GM21423 (cell line): ENCODE measurements around the gene PRDM12.

ENCODE experiments used
- ATAC-seq: cut with Tn5 transposase; IDR thresholded peaks from one replicate; pipeline ENCODE4 v1.9.1; 2021; ENCODE audit warnings: mild to moderate bottlenecking, moderate library complexity; ENCODE audit not compliant: unreplicated experiment

PRDM12 gene

DNA sequence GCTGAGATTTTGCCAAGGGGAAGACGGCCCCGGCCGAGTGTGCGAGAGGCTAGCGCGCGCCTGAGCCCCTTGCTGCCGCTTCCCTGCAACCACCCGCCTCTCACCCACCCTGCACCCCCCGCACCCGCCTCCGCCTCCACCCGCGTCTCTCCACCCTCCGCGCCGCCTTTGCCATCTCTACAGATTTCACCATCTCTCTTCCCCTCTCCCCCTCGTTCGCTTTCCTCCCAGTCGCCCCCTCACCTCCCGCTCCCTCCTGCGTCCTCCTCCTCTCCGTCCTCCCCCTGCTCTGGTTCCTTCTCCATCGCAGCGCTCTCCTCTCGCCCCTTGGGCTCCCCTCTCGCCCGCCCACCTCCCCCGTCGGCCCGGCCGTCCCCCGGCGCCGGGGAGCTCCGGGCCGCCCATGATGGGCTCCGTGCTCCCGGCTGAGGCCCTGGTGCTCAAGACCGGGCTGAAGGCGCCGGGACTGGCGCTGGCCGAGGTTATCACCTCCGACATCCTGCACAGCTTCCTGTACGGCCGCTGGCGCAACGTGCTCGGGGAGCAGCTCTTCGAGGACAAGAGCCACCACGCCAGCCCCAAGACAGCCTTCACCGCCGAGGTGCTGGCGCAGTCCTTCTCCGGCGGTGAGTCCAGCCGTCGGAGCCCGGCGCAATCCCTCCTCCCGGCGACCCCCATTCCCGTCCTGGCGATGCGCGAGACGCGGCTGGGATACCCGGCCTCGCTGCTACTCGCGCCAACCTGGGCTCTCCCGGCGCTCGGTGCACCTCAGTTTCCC lies at the start of gene PRDM12:
PRDM12 (plus strand) TSS at position 344 of the 778 bp plus-strand sequence; CDS start at position 404, 60 bp downstream.
- ATAC-seq, result no peak

DNA sequence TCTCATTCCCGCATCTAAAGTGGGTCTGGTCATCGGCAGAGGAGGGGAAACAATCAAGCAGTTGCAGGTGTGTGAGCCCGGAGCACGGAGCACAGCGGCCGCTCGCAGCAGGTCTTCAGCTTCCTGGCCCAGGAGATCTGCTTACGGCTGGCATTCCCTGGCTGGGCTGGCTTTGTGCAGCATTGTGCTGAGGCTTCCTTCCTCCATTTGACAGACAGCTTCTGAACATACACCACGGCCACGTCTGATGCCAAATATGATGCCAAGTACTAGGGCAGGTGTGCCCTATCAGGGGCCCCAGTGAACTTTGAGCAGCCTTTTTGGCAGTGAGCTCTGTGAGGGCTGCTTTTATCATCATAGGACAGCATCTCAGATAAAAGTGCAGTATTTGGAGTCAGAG lies 47.9 kb upstream of the PRDM12 start:
- ATAC-seq, result no peak

DNA sequence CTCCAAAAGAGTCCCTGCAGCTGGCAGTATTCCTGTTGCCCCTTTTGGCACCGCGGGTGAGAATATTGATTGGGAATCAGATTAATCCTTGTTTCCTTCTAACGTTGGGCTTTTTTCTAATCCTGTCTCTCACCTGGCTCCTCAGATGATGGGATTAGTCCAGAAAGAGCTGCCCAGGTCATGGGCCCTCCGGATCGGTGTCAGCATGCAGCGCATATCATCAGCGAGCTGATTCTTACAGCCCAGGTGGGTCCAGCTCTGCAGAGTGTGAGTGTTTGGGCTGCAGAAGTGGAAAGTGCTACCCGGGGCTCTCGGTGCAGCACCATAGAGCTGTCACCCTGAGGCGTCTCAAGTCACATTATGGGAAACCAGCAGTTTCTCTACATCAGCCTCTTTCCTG lies 40.9 kb upstream of the PRDM12 start:
- ATAC-seq, result no peak

DNA sequence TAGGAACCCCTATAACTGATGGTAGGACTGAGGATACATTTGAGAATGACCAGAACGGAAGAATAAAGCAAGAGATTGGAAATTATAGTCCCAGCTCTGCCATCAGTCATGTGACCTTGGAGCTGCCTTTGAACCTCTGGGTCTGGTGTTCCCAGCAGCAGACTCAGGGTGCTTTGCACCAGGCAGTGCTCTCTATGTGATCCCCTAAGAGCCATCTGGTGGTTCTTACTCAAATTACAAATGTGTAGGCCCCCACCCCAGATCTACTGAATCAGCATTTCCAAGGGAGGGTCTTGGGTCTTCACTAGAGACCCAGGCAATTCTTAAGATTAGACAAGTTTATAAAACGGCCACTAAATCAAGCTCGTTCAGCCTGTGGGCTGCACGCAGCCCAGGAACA lies 40.2 kb upstream of the PRDM12 start:
- ATAC-seq, result no peak

DNA sequence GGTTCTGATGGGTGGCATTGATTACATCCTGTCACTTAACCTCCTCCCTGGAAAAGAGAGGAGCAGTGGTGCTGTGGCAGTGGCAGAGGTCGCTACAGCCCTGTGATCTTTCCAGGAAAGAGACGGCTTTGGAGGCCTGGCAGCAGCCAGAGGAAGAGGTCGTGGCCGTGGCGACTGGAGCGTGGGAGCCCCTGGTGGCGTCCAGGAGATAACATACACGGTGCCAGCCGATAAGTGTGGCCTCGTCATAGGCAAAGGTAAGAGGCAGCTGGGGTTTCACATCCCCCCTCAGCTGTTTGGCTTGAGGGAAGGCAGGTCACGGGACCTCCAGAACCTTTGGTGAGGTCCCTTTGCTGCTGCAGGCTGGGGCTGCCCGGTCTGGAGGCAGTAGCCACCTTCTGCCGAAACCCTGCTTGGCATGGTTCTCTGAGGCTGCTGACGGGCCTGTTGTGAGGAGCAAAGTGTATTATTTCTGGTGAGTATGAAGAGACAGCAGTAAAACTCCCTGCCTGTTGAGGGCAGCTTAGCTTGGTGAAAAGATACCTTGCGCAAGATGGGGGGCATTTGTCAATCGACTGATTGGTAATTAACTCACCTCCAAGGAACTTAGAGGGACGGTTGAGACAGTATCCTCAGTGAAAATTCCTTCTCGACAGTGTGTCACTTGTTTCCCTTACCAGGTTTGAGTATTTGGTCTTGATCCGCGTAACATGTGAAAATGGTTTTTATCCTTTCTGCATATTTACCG lies 38.0 kb upstream of the PRDM12 start:
- no peak for ATAC-seq

DNA sequence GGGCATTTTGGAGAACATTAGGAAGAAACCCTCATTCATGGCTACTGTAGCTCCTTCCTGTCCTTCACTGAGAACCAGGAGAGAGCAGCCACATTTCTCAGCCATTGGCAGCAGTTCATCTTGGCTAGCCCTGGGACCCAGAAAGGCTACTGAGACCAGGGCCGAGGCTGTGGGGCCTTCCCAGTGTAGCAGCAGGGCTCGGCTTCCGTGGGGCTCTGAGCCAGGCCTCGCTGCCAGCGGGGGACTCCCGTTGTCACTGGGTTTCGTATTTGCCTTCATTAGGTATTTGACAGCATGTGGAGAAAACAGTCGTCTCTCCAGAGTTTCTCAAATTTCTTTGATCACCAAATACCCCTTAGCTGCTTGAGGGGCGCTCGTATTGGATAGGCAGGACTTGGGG lies 37.3 kb upstream of the PRDM12 start:
- ATAC-seq, result no peak

DNA sequence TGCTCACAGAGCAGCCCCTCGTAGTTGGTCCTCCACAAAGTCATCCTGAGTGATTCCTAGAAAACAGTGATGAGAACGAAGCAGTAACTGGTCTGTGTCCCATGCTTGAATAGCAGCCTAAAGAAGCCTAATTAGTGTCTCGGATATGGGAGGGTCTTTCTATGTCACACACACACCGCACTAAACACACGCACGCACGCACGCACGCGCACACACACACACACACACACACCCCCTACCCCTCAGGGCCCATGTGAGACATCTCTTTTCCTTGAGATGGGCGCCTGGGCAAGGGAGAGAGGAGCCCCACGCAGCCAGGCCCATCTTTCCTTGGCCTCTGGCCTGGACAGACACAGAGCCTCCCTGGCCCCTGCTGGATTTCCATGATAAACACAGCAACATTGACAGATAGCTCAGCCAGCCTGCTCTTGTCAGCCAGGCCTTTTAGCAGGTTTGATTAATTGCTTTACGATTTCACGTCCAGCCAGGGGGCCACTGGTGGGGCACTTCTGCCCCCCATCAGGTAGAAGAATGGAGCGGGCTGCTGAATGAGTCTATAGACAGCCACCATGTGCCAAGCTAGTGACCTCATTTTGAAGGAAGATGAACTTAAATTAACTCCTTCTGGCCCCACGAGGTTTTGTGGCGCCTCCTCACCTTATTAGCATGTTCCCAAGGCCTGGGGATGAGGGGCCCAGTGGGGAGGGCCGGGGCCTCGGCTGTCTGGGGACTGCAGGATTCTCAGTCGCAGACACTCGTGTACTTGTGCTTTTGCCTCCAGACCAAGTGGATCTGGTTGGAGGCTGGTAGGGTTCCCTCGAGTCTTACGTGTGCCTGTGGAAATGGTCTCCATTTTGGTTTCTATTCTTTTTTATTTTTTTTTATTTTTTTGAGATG lies 36.2 kb upstream of the PRDM12 start:
- ATAC-seq, result no peak

DNA sequence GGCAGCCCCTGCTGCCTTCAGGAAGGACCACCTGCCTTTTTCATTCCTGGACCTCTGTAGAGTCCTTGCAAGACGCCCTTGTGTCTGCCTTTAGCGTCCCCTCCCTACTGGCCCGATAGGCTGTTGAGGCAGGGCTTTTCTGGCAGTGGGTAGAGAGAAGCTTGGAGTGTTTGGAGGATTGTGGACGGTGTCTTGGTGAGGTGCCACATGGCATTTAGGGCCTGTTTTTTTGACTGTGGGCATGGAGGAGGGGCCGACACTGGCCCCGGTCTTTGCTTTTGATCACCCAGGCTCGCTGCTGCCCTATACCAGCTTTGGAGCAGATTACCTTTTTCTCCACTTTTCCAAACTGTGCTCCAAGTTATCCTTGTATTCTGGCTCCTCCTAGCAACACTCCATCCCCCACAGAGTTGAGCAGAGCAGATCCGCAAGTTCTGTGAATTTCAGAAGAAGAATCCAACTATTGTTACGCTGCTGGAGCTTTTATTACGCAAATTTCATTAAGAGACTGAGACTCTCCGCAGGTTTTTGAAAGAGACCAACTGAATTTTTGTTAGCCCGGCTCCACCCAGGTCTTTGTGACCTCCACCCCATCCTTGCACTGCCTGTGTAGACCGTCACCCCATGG lies 34.8 kb upstream of the PRDM12 start:
- no peak for ATAC-seq

DNA sequence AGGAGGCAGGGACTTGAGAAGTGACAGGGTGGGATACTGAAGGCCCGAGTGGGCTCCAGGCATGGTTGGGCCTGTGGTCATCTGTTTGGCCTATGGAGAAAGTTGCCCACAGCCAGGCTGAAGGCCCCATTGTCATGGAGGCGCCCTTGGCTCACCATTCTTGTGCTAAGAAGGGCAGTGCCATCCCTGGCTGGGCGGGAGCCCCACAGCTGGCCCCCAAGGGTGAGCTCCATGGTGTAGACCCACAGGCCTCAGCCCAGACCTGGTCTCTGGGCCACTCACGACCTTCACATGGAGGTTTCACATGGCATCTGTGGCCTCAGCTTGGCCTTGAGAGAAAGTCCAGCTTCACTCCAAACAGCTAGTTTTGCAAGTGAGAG lies 34.3 kb upstream of the PRDM12 start:
- no peak for ATAC-seq

DNA sequence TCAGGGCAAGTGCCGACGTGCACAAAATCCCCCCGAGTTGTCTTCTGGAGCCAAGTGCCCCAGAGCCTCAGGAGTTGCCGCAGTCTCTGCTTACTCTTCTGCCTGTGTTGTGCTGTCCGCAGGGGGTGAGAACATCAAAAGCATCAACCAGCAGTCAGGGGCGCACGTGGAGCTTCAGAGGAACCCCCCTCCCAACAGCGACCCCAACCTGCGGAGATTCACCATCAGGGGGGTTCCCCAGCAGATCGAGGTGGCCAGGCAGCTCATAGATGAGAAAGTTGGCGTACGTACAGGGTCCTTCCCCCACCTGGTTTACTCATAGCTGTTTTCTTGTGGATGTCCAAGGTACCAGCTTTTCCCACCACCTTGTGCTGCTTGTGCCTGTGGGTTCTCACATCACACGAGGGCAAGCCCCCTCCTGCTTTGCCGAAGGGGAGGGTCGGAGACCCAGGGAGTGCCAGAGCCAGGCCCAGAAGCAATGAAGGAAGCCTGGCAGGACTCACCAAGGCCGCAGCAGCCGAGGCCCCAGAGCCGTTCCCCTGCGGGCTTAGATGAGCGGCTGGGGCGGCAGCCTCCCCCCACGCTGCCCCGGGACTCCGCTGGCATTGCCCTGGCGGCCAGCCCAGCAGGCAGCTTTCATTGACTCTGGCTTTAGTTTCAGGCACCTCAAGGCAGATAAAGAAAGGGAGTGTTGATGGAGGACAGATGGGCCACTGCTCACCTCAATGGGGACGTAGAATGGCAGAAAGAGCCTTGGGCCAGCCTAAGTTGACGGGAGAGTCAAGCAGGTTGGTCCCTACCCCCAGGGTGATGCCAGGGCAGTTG lies 33.7 kb upstream of the PRDM12 start:
- no peak for ATAC-seq

DNA sequence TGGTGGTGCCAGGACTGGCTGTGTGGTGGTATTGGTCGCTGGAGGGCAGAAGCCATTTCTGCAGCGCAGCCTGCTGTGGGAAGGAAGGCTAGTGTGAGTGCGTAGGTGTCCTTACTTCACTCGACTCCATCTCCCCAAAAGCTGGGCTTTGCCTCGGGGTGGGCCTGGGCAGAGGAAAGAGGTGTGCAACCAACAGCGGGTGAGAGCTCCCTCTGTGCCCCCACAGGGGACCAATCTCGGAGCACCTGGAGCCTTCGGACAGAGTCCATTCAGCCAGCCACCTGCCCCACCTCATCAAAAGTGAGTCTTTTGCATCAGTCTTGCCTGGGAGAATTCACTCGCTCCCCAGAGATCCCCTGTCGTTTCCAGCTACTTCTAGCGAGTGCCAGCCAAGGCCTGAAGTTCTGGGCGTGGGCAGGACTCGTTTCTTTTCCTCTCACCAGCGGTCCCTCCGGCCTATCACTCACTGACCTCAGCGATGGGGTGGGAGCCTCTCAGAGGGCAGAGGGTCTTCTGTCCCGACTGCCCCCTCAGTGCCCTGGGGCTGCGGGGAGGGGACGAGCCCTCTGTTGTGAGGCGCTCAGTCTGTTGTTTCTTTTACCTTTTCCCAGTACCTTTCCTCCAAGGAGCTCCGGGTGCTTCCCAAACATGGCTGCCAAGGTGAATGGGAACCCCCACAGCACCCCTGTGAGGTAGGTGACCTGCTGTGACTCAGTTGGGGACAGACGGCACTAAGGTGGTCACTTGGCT lies 32.9 kb upstream of the PRDM12 start:
- ATAC-seq, result no peak

DNA sequence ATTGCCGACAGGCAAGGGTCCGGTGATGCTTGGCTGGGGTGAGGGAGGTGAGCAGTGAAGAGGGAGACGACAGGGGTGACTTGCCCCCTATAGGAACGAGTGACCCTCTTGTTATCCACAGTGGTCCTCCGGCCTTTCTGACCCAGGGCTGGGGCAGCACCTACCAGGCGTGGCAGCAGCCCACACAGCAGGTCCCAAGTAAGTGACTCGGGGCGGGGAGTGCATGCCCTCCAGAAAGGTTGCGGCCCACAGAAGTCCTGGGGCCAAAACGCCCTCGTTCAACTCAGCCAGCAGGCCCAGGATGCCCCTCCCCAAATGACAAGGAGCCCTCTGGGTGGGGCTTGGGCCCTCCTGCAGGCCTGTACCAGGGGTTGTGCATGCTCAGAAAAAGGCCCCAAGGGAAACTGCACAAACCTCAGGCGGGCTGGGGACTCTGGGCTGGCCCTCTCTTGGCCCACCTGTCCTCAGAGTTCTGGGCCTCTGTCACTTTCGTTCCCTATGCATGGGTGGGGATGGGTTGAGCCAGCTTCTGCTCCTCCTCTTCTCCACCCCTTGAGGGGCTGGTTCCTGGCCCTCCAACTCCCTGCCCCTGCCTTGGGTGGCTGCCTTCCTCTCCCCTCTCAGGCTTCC lies 32.2 kb upstream of the PRDM12 start:
- ATAC-seq, result no peak

DNA sequence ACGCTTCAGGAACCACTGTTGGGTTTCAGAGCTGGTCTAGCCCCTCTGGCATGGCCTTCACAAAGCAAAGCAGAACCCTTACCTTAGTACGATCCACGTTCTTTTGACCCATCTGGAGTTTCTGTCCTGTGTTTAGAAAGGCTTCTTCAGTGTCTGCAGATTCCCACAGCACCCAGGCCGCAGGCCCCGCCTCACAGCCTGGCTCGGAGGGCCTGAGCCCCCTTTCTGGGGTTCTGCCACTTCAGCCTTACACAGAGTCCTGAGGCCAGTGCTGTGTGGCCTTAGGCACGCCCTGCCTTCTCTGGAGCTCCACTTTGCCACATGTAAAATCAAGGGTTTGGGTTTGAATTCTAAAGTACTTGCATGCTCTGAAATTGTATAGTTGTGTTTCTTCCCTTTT lies 31.6 kb upstream of the PRDM12 start:
- no peak for ATAC-seq

DNA sequence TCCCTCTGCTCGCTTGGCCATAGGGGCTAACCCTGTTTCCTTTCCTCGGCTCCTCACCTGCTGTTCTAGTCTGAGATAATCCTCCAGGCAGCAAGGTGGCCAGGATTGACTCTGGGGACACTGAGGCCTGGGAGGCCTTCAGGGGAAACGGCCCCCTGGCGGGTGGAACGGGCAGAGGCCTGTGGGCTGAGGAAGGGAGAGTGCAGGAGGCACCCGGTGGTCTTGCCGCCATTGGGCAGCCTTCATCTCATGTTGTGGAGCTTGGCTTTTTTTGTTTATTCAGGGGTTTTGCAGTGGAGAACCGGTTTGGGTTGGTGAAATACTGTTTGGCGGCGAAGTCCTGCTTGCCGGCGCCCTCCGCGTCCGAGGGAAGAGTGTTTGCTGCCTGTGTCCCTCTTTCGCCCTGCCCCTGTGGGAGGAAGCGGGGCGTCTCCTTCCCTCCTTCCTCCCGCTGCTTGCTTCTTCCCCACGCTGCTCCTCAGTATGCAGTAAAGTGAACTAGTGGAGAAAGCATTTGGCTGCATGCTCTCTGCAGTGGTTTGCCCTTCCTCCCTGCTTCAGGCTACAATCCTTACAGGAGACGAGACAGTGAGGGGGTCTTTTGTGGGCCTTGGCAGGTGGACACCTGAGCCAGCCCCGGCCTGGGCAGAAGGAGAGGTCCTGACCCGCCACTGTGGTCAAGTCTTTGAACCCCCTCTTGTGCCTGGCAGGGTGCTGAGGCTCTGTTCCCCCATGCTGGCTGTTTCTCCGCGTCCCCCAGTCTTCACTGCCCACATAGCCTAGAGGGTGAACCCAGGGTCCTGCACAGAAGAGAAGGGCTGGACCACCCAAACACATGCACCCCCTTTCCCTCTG lies 30.8 kb upstream of the PRDM12 start:
- ATAC-seq, result no peak

DNA sequence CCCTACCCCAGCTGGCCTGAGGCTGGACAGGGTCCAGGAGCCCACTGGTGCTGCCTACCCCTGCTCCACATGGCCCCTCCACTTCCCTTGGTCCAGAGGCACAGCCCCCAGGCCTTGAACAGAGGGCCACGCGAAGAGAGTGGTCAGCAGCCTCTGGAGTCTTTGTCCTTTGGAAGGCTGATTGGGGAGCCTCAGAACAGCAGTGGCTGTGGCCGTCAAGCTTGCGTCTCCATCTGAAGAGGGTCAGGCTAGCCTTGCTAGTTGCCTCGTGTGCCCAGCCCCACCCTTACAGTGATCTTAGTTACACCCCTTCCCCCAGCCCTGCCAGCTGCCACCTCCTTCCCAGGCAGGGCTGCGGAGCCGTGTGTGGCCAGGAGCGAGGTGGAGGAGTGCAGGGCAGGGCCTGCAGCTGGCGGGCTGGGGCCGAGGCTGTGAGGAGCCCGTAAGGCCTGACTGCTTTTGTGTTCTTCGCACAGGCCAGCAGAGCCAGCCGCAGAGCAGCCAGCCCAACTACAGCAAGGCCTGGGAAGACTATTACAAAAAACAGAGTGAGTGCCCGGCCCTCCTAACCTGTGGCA lies 30.1 kb upstream of the PRDM12 start:
- no peak for ATAC-seq

DNA sequence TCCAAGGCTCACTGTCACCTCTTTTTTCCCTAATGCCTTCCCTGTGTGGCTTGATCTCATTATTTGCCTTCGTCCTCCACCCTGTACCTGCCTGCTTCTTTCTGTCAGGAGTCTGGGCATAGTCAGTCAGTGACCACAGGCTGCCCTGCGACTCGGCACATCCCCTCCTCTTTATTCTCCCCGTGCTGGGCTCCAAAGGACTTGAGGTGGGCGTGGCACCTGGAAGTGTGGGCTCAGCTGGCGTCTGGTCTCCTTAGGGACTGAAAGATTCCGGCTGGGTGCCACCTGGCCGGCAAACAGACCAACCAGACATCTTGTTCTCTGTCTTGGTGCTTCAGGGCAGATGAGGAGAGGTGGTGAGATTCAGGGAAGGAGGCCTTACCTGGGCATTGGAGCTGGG lies 29.6 kb upstream of the PRDM12 start:
- ATAC-seq, result no peak

DNA sequence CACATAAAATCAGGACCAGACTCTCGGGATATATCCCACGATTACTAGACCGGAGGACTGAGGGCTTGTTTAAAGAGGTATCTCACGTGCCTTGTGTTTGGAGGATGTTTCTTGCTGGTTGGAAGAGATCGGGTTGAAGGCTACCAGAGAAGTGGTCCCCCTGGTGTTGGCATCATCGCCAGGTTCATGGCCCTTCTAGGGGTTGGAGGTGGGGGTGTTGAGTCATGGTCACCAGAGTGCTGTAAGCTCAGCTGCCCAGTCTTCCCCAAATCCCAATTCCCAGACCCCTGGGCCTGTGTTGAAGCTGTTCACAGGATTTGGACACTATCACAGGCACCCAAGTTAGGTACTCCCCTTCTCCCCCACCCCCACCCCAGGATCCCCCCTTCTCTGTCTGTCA lies 29.1 kb upstream of the PRDM12 start:
- no peak for ATAC-seq
